ENCODE results near the gene RRAS2. TPM values are rescaled to one million over a fixed set of nuclear protein-coding genes. Genes with fewer than 3 reads are reported as not detected.
"Not testable (repeated sequence)": the region's sequence is repeated elsewhere in the genome, so short reads cannot be mapped to it uniquely, and the experiment has no call there.

Gene RRAS2
- 53.5 TPM for polyA plus RNA-seq (2013, experiment 1 of 2)
- 52.9 TPM for polyA plus RNA-seq (2013, experiment 2 of 2)

- Histone ChIP-seq H3K36me3 (replicated peaks in 1 of 2; ENCODE audit: control insufficient read depth in 2 of 2, insufficient read depth in 2 of 2, low read length in 2 of 2) (no peaks in the 10 kb centered on the region), H3K18ac (ENCODE audit: low read length) (peak within 1 kb of the TSS; percentile 97), H3K4me1 (ENCODE audit: control insufficient read depth in 2 of 2, insufficient read depth in 1 of 2, low read depth in 1 of 2, low read length in 2 of 2) (peaks cover 3 to 4% of the 10 kb centered on the region in 2 donors), H3K9ac (ENCODE audit: low read depth, low read length, poor library complexity) (peak within 1 kb of the TSS; percentile 98), H3K79me1 (ENCODE audit: low read depth, low read length) (no peaks in the 10 kb centered on the region), H3K27me3 (ENCODE audit: control insufficient read depth in 3 of 3, insufficient read depth in 3 of 3, low read depth in 1 of 3, low read length in 3 of 3) (no peaks in the 10 kb centered on the region), H3K4me3 (ENCODE audit: low read length in 2 of 2) (peak within 1 kb of the TSS; percentile 61 to 96), H3K27ac (replicated peaks; ENCODE audit: low read length) (peak within 1 kb of the TSS; percentile 77), H2AFZ (ENCODE audit: low read length) (peak within 1 kb of the TSS; percentile 91), H3K23ac (ENCODE audit: low read depth, low read length, poor library complexity) (peak within 1 kb of the TSS; percentile 93), H2BK5ac (ENCODE audit: low read length) (peak within 1 kb of the TSS; percentile 39), H2BK15ac (ENCODE audit: low read length) (no peak within 1 kb of the TSS), H2AK5ac (ENCODE audit: low read depth, low read length) (no peak within 1 kb of the TSS), H4K91ac (ENCODE audit: low read depth, low read length, poor library complexity) (no peak within 1 kb of the TSS), H2BK12ac (ENCODE audit: low read length) (no peak within 1 kb of the TSS), H3K9me3 (replicated peaks in 1 of 2; ENCODE audit: control insufficient read depth in 2 of 2, insufficient read depth in 1 of 2, low read depth in 1 of 2, low read length in 2 of 2) (no peaks in the 10 kb centered on the region), H3K4me2 (ENCODE audit: insufficient read depth, low read length, poor library complexity, severe bottlenecking) (peak within 1 kb of the TSS; percentile 68), H3K14ac (ENCODE audit: low read length) (peak within 1 kb of the TSS; percentile 21), H2BK120ac (ENCODE audit: low read depth, low read length) (no peak within 1 kb of the TSS), H4K8ac (ENCODE audit: low read depth, low read length) (no peak within 1 kb of the TSS), H3K4ac (ENCODE audit: low read length) (no peak within 1 kb of the TSS)
- no CpG with 5 or more reads among the region's 78 CpGs for WGBS, 2 donors (ENCODE audit: extremely low coverage in 2 of 2, insufficient read length in 2 of 2, insufficient replicate concordance in 1 of 2)
- DNase-seq (ENCODE audit: low spot score): peak; percentile 77
Measured at GRCh38 chr11:14358729-14359439, at the start of gene RRAS2. Gene RRAS2 (minus strand): TSS chr11:14359183. CDS start chr11:14358870, 313 bp downstream.

- H3K27me3 ChIP-seq (ENCODE audit: control insufficient read depth in 3 of 3, insufficient read depth in 3 of 3, low read depth in 1 of 3, low read length in 3 of 3): peaks cover 0 to 7% (median 0%) of the 10 kb centered on the region in 3 experiments
- no peak overlapping the region for H3K18ac ChIP-seq (ENCODE audit: low read length)
- no peaks in the 10 kb centered on the region for H3K36me3 ChIP-seq (replicated peaks in 1 of 2; ENCODE audit: control insufficient read depth in 2 of 2, insufficient read depth in 2 of 2, low read length in 2 of 2)
- no peak overlapping the region for H3K4me2 ChIP-seq (ENCODE audit: insufficient read depth, low read length, poor library complexity, severe bottlenecking)
- no peak overlapping the region for H2AFZ ChIP-seq (ENCODE audit: low read length)
- WGBS, 2 donors (ENCODE audit: extremely low coverage in 2 of 2, insufficient read length in 2 of 2, insufficient replicate concordance in 1 of 2): no CpG with 5 or more reads among the region's 2 CpGs
- no peak overlapping the region for H2BK12ac ChIP-seq (ENCODE audit: low read length)
- no peak overlapping the region for H2BK15ac ChIP-seq (ENCODE audit: low read length)
- no peak overlapping the region for H3K4me3 ChIP-seq (ENCODE audit: low read length in 2 of 2)
- no peak overlapping the region for H4K91ac ChIP-seq (ENCODE audit: low read depth, low read length, poor library complexity)
- H3K4me1 ChIP-seq (ENCODE audit: control insufficient read depth in 2 of 2, insufficient read depth in 1 of 2, low read depth in 1 of 2, low read length in 2 of 2): peaks cover 1 to 9% of the 10 kb centered on the region in 2 donors
- H3K9me3 ChIP-seq (replicated peaks in 1 of 2; ENCODE audit: control insufficient read depth in 2 of 2, insufficient read depth in 1 of 2, low read depth in 1 of 2, low read length in 2 of 2): no peaks in the 10 kb centered on the region
- no peak overlapping the region for H3K9ac ChIP-seq (ENCODE audit: low read depth, low read length, poor library complexity)
- no peak overlapping the region for H2BK5ac ChIP-seq (ENCODE audit: low read length)
- H3K4ac ChIP-seq (ENCODE audit: low read length): no peak overlapping the region
- H3K23ac ChIP-seq (ENCODE audit: low read depth, low read length, poor library complexity): no peak overlapping the region
- no peak overlapping the region for H3K27ac ChIP-seq (replicated peaks; ENCODE audit: low read length)
- no peak overlapping the region for H3K14ac ChIP-seq (ENCODE audit: low read length)
- no peak overlapping the region for H2AK5ac ChIP-seq (ENCODE audit: low read depth, low read length)
- no peak overlapping the region for H2BK120ac ChIP-seq (ENCODE audit: low read depth, low read length)
- H3K79me1 ChIP-seq (ENCODE audit: low read depth, low read length): no peaks in the 10 kb centered on the region
- no peak overlapping the region for H4K8ac ChIP-seq (ENCODE audit: low read depth, low read length)
- DNase-seq (ENCODE audit: low spot score): no peak
Measured at GRCh38 chr11:14408612-14409011, 49.6 kb upstream of the RRAS2 start.

DNA sequence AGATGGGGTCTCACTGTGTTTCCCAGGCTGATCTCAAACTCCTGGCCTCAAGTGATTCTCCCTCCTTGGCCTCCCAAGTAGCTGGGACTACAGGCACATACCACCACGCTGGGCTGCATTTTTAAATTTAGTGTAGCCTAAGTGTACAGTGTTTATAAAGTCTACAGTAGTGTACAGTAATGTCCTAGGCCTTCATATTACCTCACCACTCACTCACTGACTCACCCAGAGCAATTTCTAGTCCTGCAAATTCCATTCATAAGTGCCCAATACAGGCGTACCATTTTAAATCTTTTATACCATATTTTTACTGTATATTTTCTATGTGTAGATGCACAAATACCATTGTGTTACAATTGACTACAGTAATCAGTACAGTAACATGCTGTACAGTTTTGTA, 47.1 kb upstream of the RRAS2 start:
- not testable (repeated sequence) for H3K23ac ChIP-seq (ENCODE audit: low read depth, low read length, poor library complexity); H3K36me3 ChIP-seq (replicated peaks in 1 of 2; ENCODE audit: control insufficient read depth in 2 of 2, insufficient read depth in 2 of 2, low read length in 2 of 2); H3K18ac ChIP-seq (ENCODE audit: low read length); DNase-seq (ENCODE audit: low spot score); H3K14ac ChIP-seq (ENCODE audit: low read length); H3K4ac ChIP-seq (ENCODE audit: low read length); H3K4me2 ChIP-seq (ENCODE audit: insufficient read depth, low read length, poor library complexity, severe bottlenecking); H4K8ac ChIP-seq (ENCODE audit: low read depth, low read length); H3K9me3 ChIP-seq (replicated peaks in 1 of 2; ENCODE audit: control insufficient read depth in 2 of 2, insufficient read depth in 1 of 2, low read depth in 1 of 2, low read length in 2 of 2); H3K4me1 ChIP-seq (ENCODE audit: control insufficient read depth in 2 of 2, insufficient read depth in 1 of 2, low read depth in 1 of 2, low read length in 2 of 2); H2AFZ ChIP-seq (ENCODE audit: low read length); H2BK15ac ChIP-seq (ENCODE audit: low read length); H2BK12ac ChIP-seq (ENCODE audit: low read length); H4K91ac ChIP-seq (ENCODE audit: low read depth, low read length, poor library complexity); H2BK120ac ChIP-seq (ENCODE audit: low read depth, low read length); H3K27ac ChIP-seq (replicated peaks; ENCODE audit: low read length); H3K79me1 ChIP-seq (ENCODE audit: low read depth, low read length); H2AK5ac ChIP-seq (ENCODE audit: low read depth, low read length); H3K4me3 ChIP-seq (ENCODE audit: low read length in 2 of 2); H3K9ac ChIP-seq (ENCODE audit: low read depth, low read length, poor library complexity); H2BK5ac ChIP-seq (ENCODE audit: low read length)
- H3K27me3 ChIP-seq (ENCODE audit: control insufficient read depth in 3 of 3, insufficient read depth in 3 of 3, low read depth in 1 of 3, low read length in 3 of 3): peaks cover 0 to 18% (median 0%) of the 10 kb centered on the region in 3 experiments
- WGBS, 2 donors (ENCODE audit: extremely low coverage in 2 of 2, insufficient read length in 2 of 2, insufficient replicate concordance in 1 of 2): no CpG with 5 or more reads among the region's 2 CpGs

- H3K4me3 ChIP-seq (ENCODE audit: low read length in 2 of 2); H3K36me3 ChIP-seq (replicated peaks in 1 of 2; ENCODE audit: control insufficient read depth in 2 of 2, insufficient read depth in 2 of 2, low read length in 2 of 2); H3K4me2 ChIP-seq (ENCODE audit: insufficient read depth, low read length, poor library complexity, severe bottlenecking); H3K18ac ChIP-seq (ENCODE audit: low read length); H3K4me1 ChIP-seq (ENCODE audit: control insufficient read depth in 2 of 2, insufficient read depth in 1 of 2, low read depth in 1 of 2, low read length in 2 of 2); H3K9me3 ChIP-seq (replicated peaks in 1 of 2; ENCODE audit: control insufficient read depth in 2 of 2, insufficient read depth in 1 of 2, low read depth in 1 of 2, low read length in 2 of 2); H3K23ac ChIP-seq (ENCODE audit: low read depth, low read length, poor library complexity); H3K79me1 ChIP-seq (ENCODE audit: low read depth, low read length); H3K4ac ChIP-seq (ENCODE audit: low read length); H3K14ac ChIP-seq (ENCODE audit: low read length); H2BK15ac ChIP-seq (ENCODE audit: low read length); H2BK5ac ChIP-seq (ENCODE audit: low read length); H2BK120ac ChIP-seq (ENCODE audit: low read depth, low read length); H2AK5ac ChIP-seq (ENCODE audit: low read depth, low read length); H3K27ac ChIP-seq (replicated peaks; ENCODE audit: low read length); H3K9ac ChIP-seq (ENCODE audit: low read depth, low read length, poor library complexity); H4K91ac ChIP-seq (ENCODE audit: low read depth, low read length, poor library complexity); H4K8ac ChIP-seq (ENCODE audit: low read depth, low read length); H2AFZ ChIP-seq (ENCODE audit: low read length); H2BK12ac ChIP-seq (ENCODE audit: low read length); DNase-seq (ENCODE audit: low spot score): not testable (repeated sequence)
- no CpG with 5 or more reads among the region's 6 CpGs for WGBS, 2 donors (ENCODE audit: extremely low coverage in 2 of 2, insufficient read length in 2 of 2, insufficient replicate concordance in 1 of 2)
- peaks cover 0 to 27% (median 0%) of the 10 kb centered on the region in 3 experiments for H3K27me3 ChIP-seq (ENCODE audit: control insufficient read depth in 3 of 3, insufficient read depth in 3 of 3, low read depth in 1 of 3, low read length in 3 of 3)
Measured at GRCh38 chr11:14403528-14403927, 44.5 kb upstream of the RRAS2 start.

All from neuronal stem cell (in vitro differentiated cells).